Stimulated activated CD8-positive, alpha-beta memory T cell treated with anti-CD3 and anti-CD28 coated beads, Interleukin-4, amount 100 ng/mL, for 24 hours (primary cell): ENCODE data around the gene ASIC4.

Source experiments
- DNase-seq: peaks from one replicate; pipeline ENCODE4 v3.0.0-alpha.2; 2020; ENCODE audit warnings: low read depth

Gene ASIC4

DNA sequence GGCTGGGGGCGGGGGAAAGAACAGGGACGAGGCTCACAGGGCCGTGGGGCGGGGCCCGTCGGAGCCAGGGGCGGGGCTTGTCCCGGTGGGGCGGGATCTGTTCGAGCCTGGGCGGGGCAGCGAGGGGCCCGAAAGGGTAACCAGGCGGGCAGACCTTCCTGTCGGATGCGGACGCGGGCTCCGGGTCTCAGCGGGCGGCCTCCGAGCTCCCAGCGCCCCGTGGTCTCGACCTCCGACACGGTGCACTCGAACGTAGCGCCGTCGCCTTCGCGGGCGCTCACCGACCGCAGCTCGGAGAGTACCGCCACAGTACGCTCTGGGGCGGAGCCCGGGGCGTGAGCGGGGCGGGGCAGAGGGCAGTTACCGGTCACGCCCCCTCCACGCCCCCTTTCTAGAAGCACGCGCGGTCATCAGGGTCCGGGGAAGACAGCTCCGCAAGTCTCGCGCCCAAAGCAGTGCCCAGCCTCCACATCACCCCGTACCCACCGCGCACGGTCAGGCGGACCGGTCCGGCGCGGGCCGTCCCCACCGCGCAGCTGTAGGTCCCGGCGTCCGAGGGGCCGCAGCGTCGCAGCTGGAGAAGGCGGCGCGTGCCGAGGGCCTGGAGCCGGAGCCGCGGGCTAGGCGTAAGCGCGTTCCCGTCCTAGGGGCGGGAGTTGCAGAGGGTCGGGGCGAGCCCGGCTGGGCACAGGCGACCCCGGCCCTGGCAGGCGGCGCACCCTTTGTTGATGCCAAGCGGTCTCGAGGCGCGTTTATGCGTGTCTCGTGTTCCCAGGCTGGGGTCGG lies 38.3 kb downstream of the ASIC4 start:
- peak; percentile 74 for DNase-seq

DNA sequence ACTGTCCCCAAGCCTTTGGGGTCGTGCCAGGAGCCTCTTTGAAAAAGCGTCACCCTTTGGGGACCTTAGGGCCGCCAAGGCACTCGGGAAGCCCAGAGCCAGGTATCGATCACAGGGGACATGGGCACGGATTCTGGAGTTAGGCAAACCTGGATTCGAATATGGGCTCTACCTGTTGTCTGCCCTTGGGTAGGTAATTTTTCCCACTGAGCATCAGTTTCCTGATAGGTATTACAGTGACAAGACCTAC lies 38.8 kb downstream of the ASIC4 start:
- DNase-seq: no peak

DNA sequence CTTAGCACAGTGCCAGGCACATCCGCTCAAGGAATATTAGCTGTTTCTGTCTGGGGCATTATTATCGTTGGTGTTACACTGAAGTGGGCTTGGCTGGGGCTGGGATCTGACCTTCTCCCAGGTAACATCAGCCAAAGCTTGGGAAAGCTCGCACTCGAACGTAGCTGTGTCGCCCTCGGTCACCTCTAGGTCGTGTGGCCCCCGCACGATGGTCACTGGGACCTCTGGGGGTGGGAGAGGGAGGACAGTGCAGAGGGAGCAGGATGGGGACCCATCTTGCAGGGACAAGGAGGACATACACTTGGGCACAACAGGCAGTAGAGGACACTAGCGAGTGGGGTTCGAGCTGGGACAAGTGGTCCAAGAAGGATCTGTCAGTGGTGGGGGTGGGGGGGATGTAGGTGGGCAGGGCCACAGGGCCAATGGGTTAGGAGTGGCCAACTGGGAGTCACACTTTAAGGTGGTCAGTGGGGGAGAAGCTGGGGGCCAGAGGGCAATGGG lies 39.2 kb downstream of the ASIC4 start:
- no peak for DNase-seq

DNA sequence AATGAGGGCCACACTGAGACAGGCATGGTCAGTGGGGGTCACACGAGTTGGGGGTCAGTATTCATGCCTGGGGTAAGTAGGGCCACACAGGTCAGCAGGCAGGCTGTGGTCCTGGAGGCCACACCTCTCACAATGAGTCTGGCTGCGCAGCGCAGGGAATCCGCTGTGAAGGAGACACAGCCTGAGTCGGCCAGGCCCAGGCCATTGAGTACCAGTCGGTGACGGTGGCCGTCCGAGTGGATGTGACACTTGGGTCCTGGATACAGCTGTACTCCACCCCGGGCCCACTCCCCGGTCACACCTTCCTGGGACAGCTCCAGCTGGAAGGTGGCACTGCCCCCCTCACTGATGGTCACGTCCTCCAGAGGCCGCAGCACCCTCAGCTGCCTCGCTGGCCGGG lies 40.1 kb downstream of the ASIC4 start:
- no peak for DNase-seq

DNA sequence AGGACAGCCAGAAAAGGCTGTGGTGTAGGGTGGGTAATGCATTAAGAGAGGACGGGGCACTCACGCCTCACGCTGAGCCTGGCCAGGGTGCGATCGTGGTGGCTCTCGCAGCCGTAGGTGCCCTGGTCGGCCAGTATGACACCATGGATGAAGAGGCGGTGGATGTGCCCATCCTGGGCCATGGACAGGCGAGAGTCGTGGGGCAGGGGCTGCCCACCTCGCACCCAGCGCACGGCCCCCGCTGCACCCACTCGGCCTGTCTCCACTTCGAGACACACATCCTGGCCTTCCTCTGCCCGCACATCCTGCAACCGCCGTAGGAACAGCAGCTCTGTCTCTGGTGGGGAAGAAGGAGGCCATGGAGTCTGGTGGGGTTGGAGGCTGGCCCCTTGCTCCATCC lies 41.7 kb downstream of the ASIC4 start:
- no peak for DNase-seq

DNA sequence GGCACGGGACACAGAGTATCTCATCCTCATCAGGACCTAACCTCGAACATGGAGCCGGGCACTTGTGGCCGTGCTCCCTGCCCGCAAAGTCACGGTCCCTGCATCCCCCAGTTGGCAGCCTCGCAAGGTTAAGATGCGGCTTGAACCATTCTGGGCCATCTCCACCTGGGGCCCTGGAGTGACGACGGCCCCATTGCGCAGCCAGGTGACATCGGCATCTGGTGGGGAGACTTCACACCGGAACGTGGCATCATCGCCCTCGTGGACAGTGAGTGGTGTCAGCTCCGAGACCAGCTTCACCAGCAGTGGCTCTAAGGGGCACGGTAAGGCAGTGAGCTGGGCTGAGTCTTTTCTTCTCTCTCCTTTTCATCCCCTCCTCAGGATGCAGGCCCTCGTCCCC lies 42.1 kb downstream of the ASIC4 start:
- DNase-seq: no peak

DNA sequence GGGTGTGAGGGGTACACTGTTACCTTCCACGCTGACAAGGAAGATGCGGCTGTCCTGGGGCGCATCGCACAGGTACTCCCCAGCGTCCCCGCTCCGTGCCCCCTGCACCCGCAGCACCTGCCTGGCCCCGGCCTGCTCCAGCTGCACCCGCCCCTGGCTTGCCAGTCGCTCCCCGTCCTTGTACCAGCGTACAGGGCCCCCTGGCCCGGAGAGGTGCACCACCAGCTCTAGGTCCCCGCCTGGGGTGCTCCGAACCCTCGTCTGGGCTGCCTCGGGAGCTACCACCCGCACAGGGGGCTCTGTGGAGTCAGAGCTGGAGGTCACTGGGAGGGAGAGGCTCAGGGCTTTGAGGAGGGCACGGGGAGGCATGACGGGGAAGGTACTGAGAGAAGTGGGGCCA lies 43.0 kb downstream of the ASIC4 start:
- DNase-seq: no peak

DNA sequence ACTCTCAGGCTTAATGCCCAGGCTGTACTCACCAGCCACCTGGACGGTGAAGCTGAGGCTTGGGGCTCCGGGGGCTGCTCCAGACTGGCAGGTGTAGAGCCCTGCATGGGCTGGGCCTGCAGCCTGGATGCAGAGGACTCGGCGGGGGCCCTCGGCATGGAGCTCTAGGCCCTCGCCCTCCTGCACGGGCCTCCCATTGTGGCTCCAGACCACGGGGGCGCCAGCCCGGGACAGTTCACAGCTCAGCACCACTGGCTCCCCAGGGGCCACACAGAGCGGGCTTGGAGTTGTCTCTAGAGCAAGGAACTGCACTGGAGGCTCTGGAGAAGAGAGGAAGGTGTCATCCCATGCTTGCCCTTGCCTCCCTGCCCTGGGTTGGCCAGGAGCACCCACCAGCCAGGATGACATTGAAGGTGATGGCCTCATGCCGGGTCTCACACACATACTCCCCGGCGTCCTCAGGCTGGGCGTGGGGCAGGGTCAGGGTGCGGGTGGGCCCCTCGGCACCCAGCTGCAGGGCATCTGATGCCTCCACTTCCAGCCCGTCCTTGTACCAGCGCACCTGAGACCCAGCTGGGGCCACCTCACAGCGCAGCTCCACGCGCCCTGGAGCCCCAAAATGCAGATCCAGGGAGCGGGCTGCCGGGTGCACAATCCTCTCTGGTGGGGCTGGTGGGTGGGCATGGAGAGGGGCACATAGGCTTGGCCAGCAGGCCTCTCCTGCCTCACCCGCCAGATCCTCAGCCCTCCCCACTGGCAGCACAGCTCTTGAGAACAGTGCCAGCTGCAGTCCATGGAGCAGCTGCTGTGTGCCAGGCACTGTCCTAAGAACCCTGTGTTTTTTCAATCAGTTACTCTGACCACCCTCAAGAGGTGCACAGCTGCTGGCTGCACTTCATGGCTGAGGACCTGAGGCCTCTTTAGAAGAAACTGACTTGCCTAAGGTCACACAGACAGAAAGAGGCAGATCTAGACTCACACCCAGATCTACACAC lies 43.8 kb downstream of the ASIC4 start:
- DNase-seq: no peak

DNA sequence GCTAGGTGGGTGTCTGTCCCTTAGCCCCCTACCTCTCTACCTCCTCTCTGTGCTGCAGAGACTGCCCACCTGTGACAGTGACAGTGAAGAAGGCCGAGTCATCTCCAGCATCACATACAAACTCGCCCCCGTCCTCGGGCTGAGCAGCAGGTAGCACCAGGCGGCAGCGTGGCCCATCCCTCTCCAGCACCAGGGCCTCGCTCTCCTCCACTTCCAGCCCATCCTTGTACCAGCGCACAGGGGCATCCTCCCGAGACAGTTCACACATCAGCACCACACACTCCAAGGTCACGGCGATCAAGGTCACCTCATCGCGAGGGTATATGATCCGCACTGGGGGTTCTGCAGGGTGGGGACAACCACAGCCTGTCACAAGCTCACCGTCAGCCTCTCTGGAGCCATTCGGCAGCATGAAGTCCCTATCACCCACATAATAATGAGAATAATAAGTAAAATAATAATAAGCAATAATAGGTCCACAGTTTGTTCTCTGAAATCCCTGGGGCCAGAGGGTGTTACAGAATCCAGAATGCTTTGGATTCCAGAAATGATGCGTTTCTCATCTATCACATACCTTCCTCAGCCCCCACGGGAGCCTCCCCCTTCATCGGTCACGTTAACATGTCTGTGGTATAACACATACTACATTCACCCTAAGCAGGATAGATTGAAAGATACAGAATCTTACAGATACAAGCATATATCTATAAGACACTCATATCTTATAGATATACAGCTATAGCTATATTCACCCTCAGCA lies 45.1 kb downstream of the ASIC4 start:
- no peak for DNase-seq

DNA sequence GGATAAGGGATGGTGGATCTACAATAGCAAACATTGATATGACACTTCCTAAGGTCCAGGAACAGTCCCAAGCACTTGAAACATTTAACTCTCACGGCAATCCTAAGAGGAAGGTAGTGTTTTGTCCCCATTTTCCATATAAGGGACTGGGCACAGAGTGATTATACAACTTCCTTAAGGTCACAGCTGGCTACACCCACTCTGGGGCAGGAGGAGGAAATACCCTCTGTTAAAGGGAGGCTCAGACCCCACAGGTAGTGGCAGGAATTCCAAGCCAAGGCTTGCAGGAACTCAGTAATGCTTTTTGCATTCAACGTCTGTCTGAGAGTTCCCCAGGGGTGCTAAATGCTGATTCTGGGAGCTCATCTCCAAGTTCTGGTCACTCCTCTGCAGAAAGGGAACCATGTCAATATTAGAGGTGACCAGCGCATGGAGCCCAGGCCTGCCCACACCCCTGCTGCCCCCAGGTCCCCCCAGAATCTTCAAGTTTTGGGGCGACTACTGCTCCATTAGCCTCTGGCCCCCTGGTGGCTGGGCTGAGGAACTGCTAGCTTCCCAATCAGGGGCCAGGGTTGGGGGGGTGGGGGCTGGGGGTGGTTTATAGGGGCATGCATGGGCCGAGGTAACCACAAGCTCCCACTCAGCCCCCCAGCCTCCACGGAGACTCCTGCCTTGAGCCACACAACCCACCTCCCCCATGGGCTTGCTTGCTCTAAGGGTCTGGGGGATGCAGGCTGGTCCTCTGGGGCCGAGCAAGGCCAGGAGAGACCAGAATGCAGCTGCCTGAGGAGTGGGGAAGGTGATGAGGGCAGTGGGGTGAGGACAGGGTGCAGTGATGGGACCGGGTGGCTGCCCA lies 46.0 kb downstream of the ASIC4 start:
- DNase-seq: no peak

DNA sequence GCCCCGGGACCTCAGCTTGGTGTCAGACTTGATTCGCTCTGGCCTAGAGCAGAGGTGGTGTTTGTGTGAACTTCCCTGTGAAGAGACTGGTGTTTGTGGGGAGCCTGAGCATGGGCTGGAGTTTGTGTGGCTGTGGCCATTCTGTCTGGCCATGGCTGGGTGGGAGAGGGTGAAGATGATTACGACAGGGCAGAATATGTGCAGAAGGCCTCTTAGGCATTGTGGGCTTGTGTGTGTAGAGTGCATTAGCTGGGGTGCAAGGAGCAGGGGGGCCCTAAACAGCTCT lies 46.6 kb downstream of the ASIC4 start:
- no peak for DNase-seq

DNA sequence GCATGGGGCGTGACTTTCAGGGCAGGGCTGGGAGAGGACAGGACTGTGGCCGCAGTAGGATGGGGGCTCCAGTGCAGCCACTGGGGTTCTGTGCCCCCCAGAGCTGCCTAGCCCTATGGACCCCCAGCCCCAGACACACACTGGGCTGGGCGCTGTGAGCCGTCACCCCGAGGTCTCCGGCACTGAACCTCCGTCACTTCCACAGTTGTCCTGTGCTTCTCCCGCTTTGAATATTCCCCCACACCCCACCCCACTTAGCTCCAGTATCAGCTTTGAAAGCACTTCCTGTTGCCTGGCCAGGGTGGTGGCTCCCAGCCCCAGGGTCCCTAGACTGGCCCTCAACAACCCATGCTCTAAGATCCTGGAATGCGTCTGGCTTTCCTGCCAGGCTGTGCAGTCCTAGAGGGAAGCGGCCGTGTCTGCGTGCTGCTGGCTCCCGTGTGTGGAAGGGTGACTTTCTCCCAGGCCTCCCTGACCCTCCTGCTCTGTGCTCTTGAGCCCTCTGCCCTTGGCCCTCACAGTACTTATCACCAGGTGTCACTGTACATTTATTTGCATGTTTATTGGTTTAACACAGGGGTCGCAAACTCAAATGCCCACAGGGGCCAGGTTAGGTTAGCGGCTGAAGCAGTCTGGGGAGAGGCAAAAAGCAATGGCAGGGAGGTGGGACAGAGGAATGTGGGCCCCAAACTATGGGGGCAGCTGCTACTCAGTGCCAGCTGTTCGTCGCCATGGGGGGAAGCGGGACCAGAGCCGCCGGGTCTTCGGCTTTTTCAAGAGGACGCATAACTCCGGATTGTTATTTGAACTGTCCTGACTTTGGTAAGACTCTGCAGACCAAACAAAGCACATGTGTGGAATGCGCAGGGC lies 47.1 kb downstream of the ASIC4 start:
- DNase-seq: no peak

DNA sequence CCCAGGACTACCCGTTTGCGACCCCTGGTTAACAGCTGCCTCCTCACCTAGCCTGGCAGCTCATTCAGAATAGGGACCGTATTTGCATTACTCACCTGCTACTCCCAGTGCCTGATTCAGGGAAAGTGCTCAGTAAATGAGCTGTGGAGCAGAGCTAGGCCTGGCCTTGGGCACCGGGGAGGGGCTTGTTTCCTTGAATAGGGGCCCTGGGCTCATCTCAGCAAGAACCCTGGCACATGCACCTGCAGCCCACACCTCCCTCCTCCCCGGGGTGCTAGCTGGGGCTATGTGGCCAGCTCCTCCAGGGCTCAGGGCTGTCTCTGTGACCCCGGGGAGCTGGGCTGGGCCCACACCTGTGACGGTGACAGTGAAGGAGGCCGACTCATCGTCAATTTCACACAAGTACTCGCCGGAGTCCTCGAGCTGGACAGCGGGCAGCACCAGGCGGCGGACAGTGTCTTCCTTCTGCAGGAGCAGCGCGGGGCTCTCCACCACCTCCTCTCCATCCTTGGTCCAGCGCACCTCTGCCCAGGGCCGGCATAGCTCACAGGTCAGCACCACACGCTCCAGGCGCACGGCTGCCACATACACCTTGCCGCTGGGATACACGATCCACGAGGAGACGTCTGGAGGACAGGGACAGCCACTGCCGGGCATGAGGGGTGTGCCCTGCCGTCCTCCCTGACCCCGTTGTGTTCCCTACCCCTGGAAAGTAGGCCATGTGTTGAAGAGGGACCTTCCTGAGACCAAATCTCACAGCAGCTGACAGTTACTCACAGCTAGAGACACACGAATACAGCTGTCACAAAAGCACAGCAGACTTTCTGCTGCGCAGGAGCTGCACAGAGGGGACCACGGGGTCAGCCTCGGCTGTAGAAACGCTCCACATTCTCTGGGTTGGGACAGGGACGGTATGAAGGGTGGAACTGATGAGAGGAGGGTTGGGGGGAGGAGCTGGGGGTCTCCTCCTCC lies 48.1 kb downstream of the ASIC4 start:
- DNase-seq: no peak

DNA sequence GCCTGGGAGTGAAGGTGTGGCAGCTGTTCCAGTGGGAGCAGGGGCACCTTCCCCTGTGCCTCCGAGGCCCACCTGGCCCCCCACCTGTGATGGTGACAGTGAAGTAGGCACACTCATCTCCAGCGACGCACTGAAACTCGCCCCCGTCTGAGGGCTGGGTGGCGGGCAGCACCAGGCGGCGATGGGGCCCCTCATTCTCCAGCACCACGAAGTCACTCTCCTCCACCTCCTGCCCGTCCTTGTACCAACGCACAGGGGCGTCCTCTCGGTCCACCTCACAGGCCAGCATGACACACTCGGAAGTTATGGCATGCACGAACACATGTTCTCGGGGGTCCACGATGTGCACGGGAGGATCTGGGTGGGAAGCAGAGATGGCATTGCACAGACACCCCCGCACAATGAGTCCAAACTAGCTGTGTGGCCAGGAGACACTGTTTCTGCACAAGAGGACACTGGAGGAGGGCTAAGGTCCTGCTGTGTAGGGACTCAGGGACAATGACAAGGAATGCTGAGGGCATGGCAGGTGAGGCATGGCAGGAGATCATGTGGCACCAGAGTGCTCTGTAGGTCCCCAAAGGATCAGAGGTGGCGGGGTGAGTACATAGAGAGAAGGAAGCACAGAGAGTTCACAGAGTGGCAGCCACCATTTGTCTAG lies 49.1 kb downstream of the ASIC4 start:
- DNase-seq: no peak

DNA sequence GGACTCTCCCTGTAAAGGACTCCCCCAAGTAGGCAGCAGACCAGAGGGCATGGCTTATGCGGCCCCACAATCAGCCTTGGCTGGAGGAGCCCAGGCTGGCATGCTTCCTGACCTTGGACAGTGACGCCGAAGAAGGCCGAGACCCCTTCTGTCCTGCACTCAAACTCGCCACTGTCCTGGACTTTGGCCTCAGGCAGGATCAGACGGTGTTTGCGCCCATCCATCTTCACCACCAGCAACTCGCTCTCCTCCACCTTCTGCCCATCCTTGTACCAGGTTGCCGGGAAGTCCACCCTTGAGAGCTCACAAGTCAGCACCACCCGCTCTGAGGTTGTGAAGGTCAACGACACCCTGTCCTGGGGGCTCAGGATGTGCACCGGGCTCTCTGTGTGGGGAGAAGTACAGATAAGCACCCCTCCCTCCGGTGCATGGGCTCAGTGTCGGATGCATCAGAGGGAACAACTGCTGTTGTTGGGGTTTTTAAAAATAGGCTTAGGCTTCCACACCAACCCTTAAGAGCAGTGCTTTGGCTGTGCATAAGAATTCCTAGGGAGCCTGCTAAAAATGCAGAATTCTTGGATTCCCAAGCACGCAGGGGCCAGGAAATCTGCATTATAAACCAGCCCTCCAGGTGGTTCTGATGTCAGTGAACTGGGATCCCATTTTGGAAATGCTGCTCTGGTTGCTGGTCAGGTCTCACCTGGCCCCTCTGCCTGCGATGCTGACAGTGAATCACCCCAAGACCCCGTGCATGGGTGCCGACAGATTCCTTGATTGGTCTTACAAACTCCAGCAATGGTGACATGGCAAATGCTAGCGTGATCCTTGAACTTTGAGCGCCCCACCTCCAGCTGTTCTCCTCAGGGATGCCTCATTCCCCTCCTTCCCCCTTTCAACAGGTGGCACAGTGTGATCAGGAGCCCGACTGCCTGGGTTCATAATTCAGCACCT lies 51.1 kb downstream of the ASIC4 start:
- DNase-seq: no peak

DNA sequence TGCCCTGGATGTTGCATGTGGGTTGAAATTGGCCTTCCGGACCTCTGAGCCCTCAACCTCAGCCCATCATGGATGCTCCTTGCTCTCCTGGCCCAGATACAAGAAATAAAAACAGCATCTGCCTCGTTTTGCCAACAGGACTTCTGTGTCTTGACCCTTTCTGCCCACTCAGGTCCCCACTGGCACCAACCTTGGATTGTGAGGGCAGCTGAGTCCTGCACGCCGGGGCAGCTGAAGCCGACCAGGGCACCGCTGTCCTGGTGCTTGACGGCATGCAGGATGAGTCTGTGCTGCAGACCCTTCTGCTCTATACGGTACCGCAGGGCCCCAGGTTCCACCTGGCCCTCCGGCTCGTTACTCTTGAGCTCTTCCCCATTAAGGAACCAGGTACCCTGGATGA lies 52.4 kb downstream of the ASIC4 start:
- DNase-seq: no peak

DNA sequence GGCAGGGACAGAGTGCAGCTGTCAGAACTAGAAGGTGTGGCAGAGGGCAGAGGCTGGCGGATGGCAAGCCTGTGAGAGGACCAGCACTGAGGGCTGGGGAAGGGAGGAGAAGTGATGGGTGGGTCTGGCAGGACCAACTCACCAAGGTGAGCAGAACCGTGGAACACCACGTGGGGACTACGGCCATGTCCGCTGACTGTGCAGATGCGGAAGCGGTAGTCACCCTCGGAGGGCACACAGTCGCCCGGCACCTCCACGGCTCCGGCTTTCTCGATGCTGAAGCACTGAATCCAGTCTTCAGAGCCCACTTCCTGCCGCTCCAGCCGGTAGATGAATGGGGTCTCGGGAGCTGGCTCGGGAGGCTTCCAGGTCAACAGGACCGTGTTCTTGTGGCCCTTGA lies 52.8 kb downstream of the ASIC4 start:
- no peak for DNase-seq

DNA sequence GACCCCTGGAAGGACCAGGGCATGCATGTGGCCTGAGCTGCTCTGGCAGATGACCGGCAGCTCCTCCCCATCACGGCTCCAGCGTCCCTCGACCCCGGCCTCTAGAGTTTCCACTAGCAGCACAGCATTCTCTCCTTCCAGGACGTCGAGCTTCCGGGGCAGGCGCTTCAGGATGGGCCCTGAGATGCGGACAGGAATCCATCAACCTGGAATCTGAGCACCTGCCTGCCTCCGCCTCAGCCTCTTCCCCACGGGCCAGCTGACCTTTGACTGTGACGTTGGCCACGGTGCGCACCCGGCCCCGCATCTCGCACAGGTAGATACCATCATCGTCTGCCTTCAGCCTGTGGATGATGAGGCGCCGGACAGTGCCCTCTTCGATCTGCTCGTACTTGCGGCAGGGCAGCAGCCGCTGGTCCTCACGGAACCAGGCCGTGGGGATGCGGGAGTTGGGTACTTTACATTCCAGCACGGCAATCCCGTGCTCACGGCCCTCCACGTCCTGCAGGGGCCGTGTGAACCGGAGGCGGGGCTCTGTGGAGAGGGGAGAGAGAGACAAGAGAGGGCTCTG lies 53.6 kb downstream of the ASIC4 start:
- no peak for DNase-seq
